GM21381 (cell line): ENCODE measurements around the gene HEMGN.
"Not testable (repeated sequence)": the region's sequence is repeated elsewhere in the genome, so short reads cannot be mapped to it uniquely, and the experiment has no call there.

Source experiments
- ATAC-seq: cut with Tn5 transposase; IDR thresholded peaks from one replicate; pipeline ENCODE4 v1.9.1; 2021; ENCODE audit warnings: mild to moderate bottlenecking, moderate library complexity; ENCODE audit not compliant: unreplicated experiment

Gene HEMGN

GRCh38 chr9:97938081-97938644 lies at the start of gene HEMGN:
Gene HEMGN, minus strand, starts transcription at chr9:97938172. Its CDS starts 36 bp downstream, at chr9:97938136.
- ATAC-seq: peak; percentile 73

- ATAC-seq: no peak
Observed at GRCh38 chr9:97987487-97987886, 49.5 kb upstream of the HEMGN start.

GRCh38 chr9:97985058-97985861 lies 47.3 kb upstream of the HEMGN start:
- ATAC-seq: peak; percentile 19

- ATAC-seq: peak; percentile 27
Observed at GRCh38 chr9:97984188-97985057, 46.5 kb upstream of the HEMGN start.

GRCh38 chr9:97983589-97984187 lies 45.7 kb upstream of the HEMGN start:
- peak; percentile 9 for ATAC-seq

- ATAC-seq: peak; percentile 61
Observed at GRCh38 chr9:97982683-97983588, 45.0 kb upstream of the HEMGN start, which contains the start of gene ANP32B. Gene ANP32B, plus strand, starts transcription at chr9:97983341. Its CDS starts 215 bp downstream, at chr9:97983556.

GRCh38 chr9:97981846-97982682 lies 44.1 kb upstream of the HEMGN start:
- no peak for ATAC-seq

GRCh38 chr9:97980918-97981845 lies 43.2 kb upstream of the HEMGN start:
- ATAC-seq: no peak

GRCh38 chr9:97980479-97980803 lies 42.5 kb upstream of the HEMGN start:
- no peak for ATAC-seq

- ATAC-seq: no peak
Observed at GRCh38 chr9:97979788-97980478, 42.0 kb upstream of the HEMGN start.

GRCh38 chr9:97978371-97979130 lies 40.6 kb upstream of the HEMGN start:
- ATAC-seq: no peak

- not testable (repeated sequence) for ATAC-seq
Observed at GRCh38 chr9:97976633-97977032, 38.7 kb upstream of the HEMGN start.

- no peak for ATAC-seq
Observed at GRCh38 chr9:97975376-97975775, 37.4 kb upstream of the HEMGN start.

GRCh38 chr9:97972753-97973152 lies 34.8 kb upstream of the HEMGN start:
- no peak for ATAC-seq

GRCh38 chr9:97970165-97970564 lies 32.2 kb upstream of the HEMGN start:
- ATAC-seq: no peak

- ATAC-seq: no peak
Observed at GRCh38 chr9:97969014-97969413, 31.0 kb upstream of the HEMGN start.

GRCh38 chr9:97966493-97966892 lies 28.5 kb upstream of the HEMGN start:
- no peak for ATAC-seq
